Smooth muscle cell (in vitro differentiated cells): ENCODE data around the gene OR5T1. TPM values are rescaled to one million over a fixed set of nuclear protein-coding genes. Genes with fewer than 3 reads are reported as not detected.

Experiments used
- DNase-seq: peaks from one replicate; lab custom pipeline; 2025; ENCODE audit not compliant: unreplicated experiment; lab: John Stamatoyannopoulos, UW
- H2AFZ ChIP-seq: fragments of 200-600 bp; sonication (generic); 2 replicates; pipeline ENCODE4 v1.6.0; 2016; ENCODE audit warnings: antibody characterized with exemption, low read depth, mild to moderate bottlenecking
- H3F3A ChIP-seq: fragments of 200-600 bp; sonication (generic); 2 replicates; pipeline ENCODE4 v1.6.0; 2017; ENCODE audit warnings: antibody characterized with exemption, low read depth
- H3K27ac ChIP-seq: fragments of 200-600 bp; sonication (generic); 2 replicates; pipeline ENCODE4 v1.5.1; 2016; ENCODE audit warnings: low read depth, mild to moderate bottlenecking
- H3K27me3 ChIP-seq: fragments of 200-600 bp; sonication (generic); 2 replicates; pipeline ENCODE4 v1.6.1; 2016; ENCODE audit warnings: low read depth, mild to moderate bottlenecking
- H3K36me3 ChIP-seq: fragments of 200-600 bp; sonication (generic); 2 replicates; pipeline ENCODE4 v1.5.1; 2016; ENCODE audit warnings: low read depth
- H3K4me1 ChIP-seq: fragments of 200-600 bp; sonication (generic); 2 replicates; pipeline ENCODE4 v1.5.1; 2016; ENCODE audit warnings: low read depth
- H3K4me2 ChIP-seq: fragments of 200-600 bp; sonication (generic); 2 replicates; pipeline ENCODE4 v1.6.0; 2016; ENCODE audit warnings: mild to moderate bottlenecking
- H3K4me3 ChIP-seq: fragments of 200-600 bp; sonication (generic); 2 replicates; pipeline ENCODE4 v1.5.1; 2016; ENCODE audit warnings: mild to moderate bottlenecking
- H3K79me2 ChIP-seq: fragments of 200-600 bp; sonication (generic); 2 replicates; pipeline ENCODE4 v1.6.0; 2016; ENCODE audit warnings: low read depth, mild to moderate bottlenecking
- H3K9ac ChIP-seq: fragments of 200-600 bp; sonication (generic); 2 replicates; pipeline ENCODE4 v1.6.0; 2016; ENCODE audit warnings: low read depth
- H3K9me3 ChIP-seq: fragments of 200-600 bp; sonication (generic); replicated peaks from 2 replicates; pipeline ENCODE4 v1.5.1; 2016; ENCODE audit warnings: low read depth
- H4K20me1 ChIP-seq: fragments of 200-600 bp; sonication (generic); 2 replicates; pipeline ENCODE4 v1.6.0; 2016; ENCODE audit warnings: low read depth
- CTCF ChIP-seq: fragments of 200-600 bp; sonication (generic); IDR thresholded peaks from 2 replicates; pipeline ENCODE4 v1.5.1; 2017; ENCODE audit warnings: borderline replicate concordance, mild to moderate bottlenecking, antibody characterized with exemption; ENCODE audit not compliant: insufficient read depth, poor library complexity, severe bottlenecking
- WGBS: methylation state at CpG from one replicate; pipeline ENCODE4 v1.1.7; 2016; ENCODE audit warnings: low lambda C conversion rate; 5-methylcytosine and 5-hydroxymethylcytosine counted together
- polyA plus RNA-seq: library from polyadenylated mRNA; unstranded; fragments of >200 nt; fragmentation: Nextera tagmentation; extraction: Ambion mirVana; gene quantifications from 2 replicates; pipeline ENCODE4 v1.2.1, GENCODE V29; 2016
- total RNA-seq: library from RNA; depleted of rRNA; stranded (reverse); fragments of >200 nt; gene quantifications from 2 replicates; pipeline ENCODE4 v1.2.3, GENCODE V29; 2014

Gene OR5T1
- total RNA-seq = not detected in 2 replicates
- not detected in 2 replicates for polyA plus RNA-seq

DNA sequence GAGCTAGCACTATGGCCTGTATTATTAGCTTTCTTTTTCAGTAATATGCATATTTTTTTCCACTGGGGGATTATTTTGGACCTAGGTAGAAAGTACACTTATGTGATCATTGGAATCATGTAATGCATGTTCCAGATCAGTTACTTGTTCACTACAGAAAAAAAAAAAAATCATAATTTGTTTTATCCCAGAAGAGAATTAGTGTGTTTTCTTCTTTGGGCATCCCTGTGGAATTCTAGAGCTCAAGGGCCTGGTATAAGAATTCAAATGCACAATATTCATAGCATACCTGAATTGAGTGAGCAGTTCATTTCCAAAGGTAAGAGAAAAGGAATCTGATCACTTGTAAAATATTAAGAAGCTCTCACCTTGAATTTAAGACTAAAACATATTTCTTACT is at the start of gene OR5T1:
Gene OR5T1, plus strand, starts transcription at position 301 of the 400 bp plus-strand sequence. CDS start 1,485 bp downstream, outside the sequence.
- Histone ChIP-seq H3K27me3 (no peaks in the 10 kb centered on the region), H3K36me3 (no peaks in the 10 kb centered on the region), H3K27ac (no peak within 1 kb of the TSS), H2AFZ (no peak within 1 kb of the TSS), H3K9me3 (no peaks in the 10 kb centered on the region), H3K79me2 (no peaks in the 10 kb centered on the region), H3F3A (no peaks in the 10 kb centered on the region), H3K4me3 (no peak within 1 kb of the TSS), H3K4me1 (no peaks in the 10 kb centered on the region), H3K9ac (no peak within 1 kb of the TSS), H4K20me1 (no peaks in the 10 kb centered on the region), H3K4me2 (no peak within 1 kb of the TSS)
- no peak for DNase-seq
- no peak for TF ChIP-seq CTCF

DNA sequence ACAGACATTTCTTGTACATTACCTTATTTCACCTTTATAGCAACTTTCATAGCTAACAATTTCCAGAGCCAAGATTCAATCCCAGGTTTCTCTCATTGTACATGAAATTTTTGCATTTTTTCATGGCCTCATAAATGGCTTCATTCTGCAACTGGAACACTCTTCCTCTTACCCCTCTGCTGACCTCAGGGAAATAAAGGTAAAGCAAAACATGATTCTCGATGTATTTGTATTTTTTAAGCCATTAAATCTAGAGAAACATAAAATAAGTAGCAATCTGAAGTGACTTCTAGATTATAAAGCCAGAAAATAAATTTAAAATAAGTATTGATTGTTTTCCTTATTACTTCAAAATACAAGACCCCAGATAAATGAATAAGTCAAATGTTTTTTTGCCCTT is 39.8 kb upstream of the OR5T1 start, which contains the start of gene OR5T2:
Gene OR5T2, minus strand, starts transcription at position 101 of the 400 bp plus-strand sequence. CDS start 1,193 bp downstream, outside the sequence.
- TF ChIP-seq CTCF = no peak
- Histone ChIP-seq H3K79me2 (no peaks in the 10 kb centered on the region), H2AFZ (no peak within 1 kb of the TSS), H3K9me3 (no peaks in the 10 kb centered on the region), H3K9ac (no peak within 1 kb of the TSS), H3K27me3 (no peaks in the 10 kb centered on the region), H3K27ac (no peak within 1 kb of the TSS), H3F3A (no peaks in the 10 kb centered on the region), H4K20me1 (no peaks in the 10 kb centered on the region), H3K36me3 (no peaks in the 10 kb centered on the region), H3K4me1 (no peaks in the 10 kb centered on the region), H3K4me2 (no peak within 1 kb of the TSS), H3K4me3 (no peak within 1 kb of the TSS)
- 77% methylated on average over 1 of the region's 1 CpG for WGBS
- no peak for DNase-seq

GRCh38 chr11:56251954-56252353 is 22.0 kb upstream of the OR5T1 start, which contains the start of gene OR5T3:
Gene OR5T3 (plus strand): TSS chr11:56252254. CDS start chr11:56252254, 0 bp downstream.
- Histone ChIP-seq H3K9ac (no peak within 1 kb of the TSS), H3F3A (no peaks in the 10 kb centered on the region), H2AFZ (no peak within 1 kb of the TSS), H3K27me3 (no peaks in the 10 kb centered on the region), H3K4me3 (no peak within 1 kb of the TSS), H3K27ac (no peak within 1 kb of the TSS), H3K36me3 (no peaks in the 10 kb centered on the region), H3K9me3 (no peaks in the 10 kb centered on the region), H3K4me2 (no peak within 1 kb of the TSS), H3K79me2 (no peaks in the 10 kb centered on the region), H4K20me1 (no peaks in the 10 kb centered on the region), H3K4me1 (no peaks in the 10 kb centered on the region)
- no peak for DNase-seq
- no peak for TF ChIP-seq CTCF

GRCh38 chr11:56271092-56271491 is 2.9 kb upstream of the OR5T1 start:
- no peak overlapping the region for H2AFZ ChIP-seq
- H3K9ac ChIP-seq = no peak overlapping the region
- H3F3A ChIP-seq = no peaks in the 10 kb centered on the region
- no peak for TF ChIP-seq CTCF
- H3K4me2 ChIP-seq = no peak overlapping the region
- WGBS = 66% methylated on average over 3 of the region's 3 CpGs
- no peak overlapping the region for H3K27ac ChIP-seq
- DNase-seq = no peak
- no peaks in the 10 kb centered on the region for H3K36me3 ChIP-seq
- H3K4me1 ChIP-seq = no peaks in the 10 kb centered on the region
- no peaks in the 10 kb centered on the region for H3K9me3 ChIP-seq
- no peaks in the 10 kb centered on the region for H3K27me3 ChIP-seq
- no peaks in the 10 kb centered on the region for H3K79me2 ChIP-seq
- no peaks in the 10 kb centered on the region for H4K20me1 ChIP-seq
- no peak overlapping the region for H3K4me3 ChIP-seq
